Fibroblast of lung (primary cell): Measurements from ENCODE around the gene ATP9B. TPM values are rescaled to one million over a fixed set of nuclear protein-coding genes. Genes with fewer than 3 reads are reported as not detected.

Source experiments
- DNase-seq, 2 donors: peaks; one replicate each; pipeline versions ENCODE4 v3.0.0 to v3.0.0-alpha.2; 2010; ENCODE audit warnings: low read depth in 2 of 2
- H2AFZ ChIP-seq: 2 replicates; pipeline ENCODE4 v1.5.1; 2012; ENCODE audit warnings: low read length, control low read depth, inconsistent platforms
- H3K27ac ChIP-seq: 2 replicates; pipeline ENCODE4 v1.5.1; 2011; ENCODE audit warnings: low read length, control low read depth; ENCODE audit not compliant: insufficient read depth
- H3K27me3 ChIP-seq: 2 replicates; pipeline ENCODE4 v1.5.1; 2011; ENCODE audit warnings: mild to moderate bottlenecking, low read length; ENCODE audit not compliant: control insufficient read depth, insufficient read depth
- H3K36me3 ChIP-seq: 2 replicates; pipeline ENCODE4 v1.5.1; 2011; ENCODE audit warnings: low read length; ENCODE audit not compliant: control insufficient read depth, insufficient read depth
- H3K4me1 ChIP-seq: 2 replicates; pipeline ENCODE4 v1.5.1; 2011; ENCODE audit warnings: low read length; ENCODE audit not compliant: control insufficient read depth, insufficient read depth; ENCODE audit errors: extremely low read depth
- H3K4me2 ChIP-seq: 2 replicates; pipeline ENCODE4 v1.5.1; 2011; ENCODE audit warnings: low read length, control low read depth; ENCODE audit not compliant: insufficient read depth; ENCODE audit errors: extremely low read depth
- H3K4me3 ChIP-seq, 4 experiments: fragments of 200-600 bp in 1 of 4; sonication (generic) in 1 of 4; replicated peaks in 1 of 4; 2 replicates each; pipeline ENCODE4 v1.5.1; 2011 to 2016; ENCODE audit warnings: low read length in 4 of 4, low read depth in 3 of 4, mild to moderate bottlenecking in 3 of 4, control low read depth in 2 of 4, inconsistent platforms in 1 of 4, mixed read lengths in 1 of 4; ENCODE audit not compliant: insufficient read depth in 1 of 4; ENCODE audit errors: control extremely low read depth in 1 of 4
- H3K79me2 ChIP-seq: 2 replicates; pipeline ENCODE4 v1.5.1; 2012; ENCODE audit warnings: mild to moderate bottlenecking, low read length, inconsistent platforms; ENCODE audit not compliant: control insufficient read depth, insufficient read depth
- H3K9ac ChIP-seq: 2 replicates; pipeline ENCODE4 v1.5.1; 2011; ENCODE audit warnings: mild to moderate bottlenecking, low read length, control low read depth; ENCODE audit not compliant: insufficient read depth
- H3K9me3 ChIP-seq: 2 replicates; pipeline ENCODE4 v1.5.1; 2012; ENCODE audit warnings: low read depth, low read length; ENCODE audit not compliant: control insufficient read depth, insufficient read depth
- H4K20me1 ChIP-seq: 2 replicates; pipeline ENCODE4 v1.5.1; 2011; ENCODE audit warnings: low read length; ENCODE audit not compliant: control insufficient read depth, insufficient read depth; ENCODE audit errors: extremely low read depth
- CTCF ChIP-seq, 2 donors: IDR thresholded peaks in 1 of 2; conservative IDR thresholded peaks in 1 of 2; 1 replicate in 1 of 2; 2 replicates in 1 of 2; pipeline ENCODE4 v1.5.1; 2011 to 2012; ENCODE audit warnings: low read length in 2 of 2, control low read depth in 1 of 2, inconsistent platforms in 1 of 2, low read depth in 1 of 2, mild to moderate bottlenecking in 1 of 2
- EZH2 ChIP-seq: IDR thresholded peaks from 2 replicates; pipeline ENCODE4 v1.5.1; 2012; ENCODE audit warnings: low read length, control low read depth, mild to moderate bottlenecking; ENCODE audit errors: missing control alignments
- polyA plus RNA-seq, 2 donors: library from polyadenylated mRNA; depleted of rRNA in 1 of 2; stranded (reverse) in 1 of 2; unstranded in 1 of 2; fragments of >200 nt; gene quantifications; 2 replicates each; pipeline ENCODE4 v1.2.1, GENCODE V29; 2011 to 2012; ENCODE audit warnings: missing spikeins in 1 of 2
- total RNA-seq: library from RNA; depleted of rRNA; stranded (reverse); fragments of >200 nt; gene quantifications from 2 replicates; pipeline ENCODE4 v1.2.1, GENCODE V29; 2014

ATP9B gene
- total and polyA plus RNA-seq, 2 donors (not counting 1 experiment from before 2014, with no cell fraction given) = 11.2 to 27.7 TPM

- no peak for TF ChIP-seq CTCF (conservative IDR thresholded peaks at IDR 0.05 in 1 of 2, IDR thresholded peaks at IDR 0.05 in 1 of 2; ENCODE audit: low read depth in 1 of 2, low read length in 2 of 2)
- TF ChIP-seq EZH2 = no peak
- Histone ChIP-seq H2AFZ (no peak overlapping the region), H3K4me2 (no peak overlapping the region), H3K9me3 (no peaks in the 10 kb centered on the region), H3K36me3 (no peaks in the 10 kb centered on the region), H3K9ac (no peak overlapping the region), H3K4me1 (peaks cover 1% of the 10 kb centered on the region), H3K4me3 (no peak overlapping the region), H3K27ac (no peak overlapping the region), H3K79me2 (no peaks in the 10 kb centered on the region), H3K27me3 (peaks cover 8% of the 10 kb centered on the region), H4K20me1 (no peaks in the 10 kb centered on the region)
- DNase-seq = no peak
Measured at GRCh38 chr18:79388043-79388442, 318.8 kb downstream of the ATP9B start.

- peaks cover 8% of the 10 kb centered on the region for H3K27me3 ChIP-seq
- no peak for DNase-seq
- H3K4me3 ChIP-seq = no peak overlapping the region
- no peak overlapping the region for H3K9ac ChIP-seq
- no peak overlapping the region for H3K4me2 ChIP-seq
- H3K36me3 ChIP-seq = no peaks in the 10 kb centered on the region
- no peak overlapping the region for H2AFZ ChIP-seq
- H3K4me1 ChIP-seq = peaks cover 3% of the 10 kb centered on the region
- no peaks in the 10 kb centered on the region for H3K79me2 ChIP-seq
- no peak overlapping the region for H3K27ac ChIP-seq
- TF ChIP-seq CTCF (conservative IDR thresholded peaks at IDR 0.05 in 1 of 2, IDR thresholded peaks at IDR 0.05 in 1 of 2; ENCODE audit: low read depth in 1 of 2, low read length in 2 of 2) (no peak), EZH2 (no peak)
- H4K20me1 ChIP-seq = no peaks in the 10 kb centered on the region
- H3K9me3 ChIP-seq = no peaks in the 10 kb centered on the region
Measured at GRCh38 chr18:79389689-79390088, 320.5 kb downstream of the ATP9B start.

- Histone ChIP-seq H3K4me2 (no peak overlapping the region), H3K79me2 (no peaks in the 10 kb centered on the region), H3K9me3 (no peaks in the 10 kb centered on the region), H3K4me3 (no peak overlapping the region), H3K27me3 (peaks cover 8% of the 10 kb centered on the region), H2AFZ (no peak overlapping the region), H3K27ac (no peak overlapping the region), H3K4me1 (peaks cover 3% of the 10 kb centered on the region), H4K20me1 (no peaks in the 10 kb centered on the region), H3K36me3 (no peaks in the 10 kb centered on the region), H3K9ac (no peak overlapping the region)
- TF ChIP-seq CTCF (conservative IDR thresholded peaks at IDR 0.05 in 1 of 2, IDR thresholded peaks at IDR 0.05 in 1 of 2; ENCODE audit: low read depth in 1 of 2, low read length in 2 of 2) (no peak), EZH2 (no peak)
- no peak for DNase-seq
Measured at GRCh38 chr18:79392226-79392625, 323.0 kb downstream of the ATP9B start.
